HEK293 (cell line): ENCODE results near the gene LPCAT1.

Source experiments
- CTCF ChIA-PET: fragments of 350-600 bp; formaldehyde crosslinking; extraction: SDS; loops from one replicate; lab custom pipeline; 2021; ENCODE audit warnings: antibody characterized with exemption; lab: Yijun Ruan, JAX
- POLR2A ChIA-PET: fragments of 300-600 bp; formaldehyde crosslinking; extraction: SDS; loops from one replicate; lab custom pipeline; 2020; ENCODE audit warnings: antibody characterized with exemption, inconsistent platforms; lab: Yijun Ruan, JAX
- H3K27ac ChIP-seq: fragments of 200-500 bp; sonication (Bioruptor generic); 2 replicates; pipeline ENCODE4 v1.5.1; 2014; ENCODE audit warnings: low read depth, low read length, control low read depth, inconsistent platforms; ENCODE audit errors: extremely low read depth
- H3K36me3 ChIP-seq, 2 experiments: fragments of 200-500 bp in 1 of 2; sonication (Bioruptor generic) in 1 of 2; 1 replicate in 1 of 2; 2 replicates in 1 of 2; pipeline ENCODE4 v1.5.1; 2014 to 2017; ENCODE audit warnings: inconsistent platforms in 2 of 2, low read length in 2 of 2; ENCODE audit not compliant: control insufficient read depth in 2 of 2, insufficient read depth in 1 of 2
- H3K4me1 ChIP-seq: fragments of 200-500 bp; sonication (Bioruptor generic); 2 replicates; pipeline ENCODE4 v1.5.1; 2014; ENCODE audit warnings: mild to moderate bottlenecking, low read length, inconsistent platforms; ENCODE audit not compliant: control insufficient read depth, insufficient read depth
- H3K4me3 ChIP-seq: 2 replicates; pipeline ENCODE4 v1.5.1; 2011; ENCODE audit warnings: low read depth, mild to moderate bottlenecking, control low read depth, low read length, moderate library complexity
- H3K9me3 ChIP-seq: fragments of 200-500 bp; sonication (Bioruptor generic); 2 replicates; pipeline ENCODE4 v1.5.1; 2014; ENCODE audit warnings: low read depth, low read length, inconsistent platforms; ENCODE audit not compliant: control insufficient read depth, insufficient read depth
- GLIS1 ChIP-seq: fragments of 450-650 bp; formaldehyde crosslinking; IDR thresholded peaks from 2 replicates; pipeline ENCODE4 v1.5.1; 2016; ENCODE audit warnings: missing biosample characterization, missing genetic modification characterization
- WT1 ChIP-seq: fragments of 450-650 bp; formaldehyde crosslinking; IDR thresholded peaks from 2 replicates; pipeline ENCODE4 v1.5.1; 2016; ENCODE audit warnings: missing biosample characterization, missing genetic modification characterization
- ZBTB21 ChIP-seq: fragments of 450-650 bp; formaldehyde crosslinking; IDR thresholded peaks from 2 replicates; pipeline ENCODE4 v1.5.1; 2017; ENCODE audit warnings: missing biosample characterization, missing genetic modification characterization
- ZBTB8A ChIP-seq: fragments of 450-650 bp; formaldehyde crosslinking; IDR thresholded peaks from 2 replicates; pipeline ENCODE4 v1.5.1; 2016; ENCODE audit warnings: missing biosample characterization, missing genetic modification characterization
- ZFHX2 ChIP-seq: fragments of 450-650 bp; formaldehyde crosslinking; conservative IDR thresholded peaks from 2 replicates; pipeline ENCODE4 v1.5.1; 2016; ENCODE audit warnings: missing biosample characterization, missing genetic modification characterization
- ZNF148 ChIP-seq: fragments of 450-650 bp; formaldehyde crosslinking; IDR thresholded peaks from 2 replicates; pipeline ENCODE4 v1.5.0; 2017; ENCODE audit warnings: missing biosample characterization, missing genetic modification characterization, borderline replicate concordance
- ZNF16 ChIP-seq: fragments of 450-650 bp; formaldehyde crosslinking; IDR thresholded peaks from 2 replicates; pipeline ENCODE4 v1.5.1; 2016; ENCODE audit warnings: low read depth, missing biosample characterization, missing genetic modification characterization
- ZNF23 ChIP-seq: fragments of 450-650 bp; formaldehyde crosslinking; IDR thresholded peaks from 2 replicates; pipeline ENCODE4 v1.5.1; 2016; ENCODE audit warnings: missing biosample characterization, missing genetic modification characterization, borderline replicate concordance
- ZNF280D ChIP-seq: fragments of 450-650 bp; formaldehyde crosslinking; IDR thresholded peaks from 2 replicates; pipeline ENCODE4 v1.5.1; 2016; ENCODE audit warnings: missing biosample characterization, missing genetic modification characterization
- ZNF510 ChIP-seq: fragments of 450-650 bp; formaldehyde crosslinking; IDR thresholded peaks from 2 replicates; pipeline ENCODE4 v1.5.1; 2018; ENCODE audit warnings: mild to moderate bottlenecking, missing genetic modification characterization, missing biosample characterization; ENCODE audit not compliant: insufficient replicate concordance
- ZNF521 ChIP-seq: fragments of 450-650 bp; formaldehyde crosslinking; IDR thresholded peaks from 2 replicates; pipeline ENCODE4 v1.5.1; 2017; ENCODE audit warnings: missing biosample characterization, mild to moderate bottlenecking, missing genetic modification characterization
- ZNF580 ChIP-seq: fragments of 450-650 bp; formaldehyde crosslinking; IDR thresholded peaks from 2 replicates; pipeline ENCODE4 v1.5.1; 2016; ENCODE audit warnings: missing biosample characterization, missing genetic modification characterization
- ZNF701 ChIP-seq: fragments of 450-650 bp; formaldehyde crosslinking; IDR thresholded peaks from 2 replicates; pipeline ENCODE4 v1.5.1; 2016; ENCODE audit warnings: missing biosample characterization, missing genetic modification characterization
- ZNF776 ChIP-seq: fragments of 450-650 bp; formaldehyde crosslinking; IDR thresholded peaks from 2 replicates; pipeline ENCODE4 v1.5.0; 2017; ENCODE audit warnings: missing biosample characterization, missing genetic modification characterization, borderline replicate concordance
- ZNF837 ChIP-seq: fragments of 450-650 bp; formaldehyde crosslinking; IDR thresholded peaks from 2 replicates; pipeline ENCODE4 v1.5.1; 2016; ENCODE audit warnings: missing biosample characterization, missing genetic modification characterization
- ZNF843 ChIP-seq: fragments of 450-650 bp; formaldehyde crosslinking; IDR thresholded peaks from 2 replicates; pipeline ENCODE4 v1.5.1; 2016; ENCODE audit warnings: missing biosample characterization, missing genetic modification characterization
- ZSCAN4 ChIP-seq: fragments of 450-650 bp; formaldehyde crosslinking; IDR thresholded peaks from 2 replicates; pipeline ENCODE4 v1.5.1; 2017; ENCODE audit warnings: missing biosample characterization, missing genetic modification characterization

The LPCAT1 gene

GRCh38 chr5:1473746-1474145, 50.0 kb downstream of the LPCAT1 start:
- no peaks in the 10 kb centered on the region for H3K4me1 ChIP-seq
- H3K36me3 ChIP-seq: peaks cover 0 to 94% of the 10 kb centered on the region in 2 experiments; a peak in 2 of 3 replicates
- no peak overlapping the region for H3K27ac ChIP-seq
- POLR2A ChIA-PET: no interaction called here
- no peaks in the 10 kb centered on the region for H3K9me3 ChIP-seq
- no peak for TF ChIP-seq ZNF580 (tag by site-specific recombination)
- TF ChIP-seq ZNF16 (tag by site-specific recombination): no peak
- no peak for TF ChIP-seq ZNF776 (tag by site-specific recombination)
- TF ChIP-seq ZNF843 (tag by site-specific recombination): no peak
- TF ChIP-seq ZBTB8A: no peak
- no peak for TF ChIP-seq ZNF280D (tag by site-specific recombination)
- no peak for TF ChIP-seq ZNF701 (tag by site-specific recombination)
- TF ChIP-seq ZNF148 (tag by site-specific recombination): no peak
- no peak for TF ChIP-seq ZBTB21
- TF ChIP-seq ZNF837 (tag by site-specific recombination): no peak
- no peak for TF ChIP-seq GLIS1 (tag by site-specific recombination)
- no peak for TF ChIP-seq ZNF510
- no peak for TF ChIP-seq ZNF23 (tag by site-specific recombination)
- no peak for TF ChIP-seq ZNF521 (tag by site-specific recombination)
- TF ChIP-seq ZSCAN4 (tag by site-specific recombination): no peak
- CTCF ChIA-PET: interaction anchor here (2.0 kb wide), 1 partner anchor 171 kb away, joined by 12 read pairs; no protein-coding TSS in a partner anchor
- no peak overlapping the region for H3K4me3 ChIP-seq

- ChIA-PET CTCF (interaction anchor here (0.7 kb wide), 1 partner anchor 173 kb away, joined by 3 read pairs; no protein-coding TSS in a partner anchor), POLR2A (no interaction called here)
- H3K4me1 ChIP-seq: no peaks in the 10 kb centered on the region
- TF ChIP-seq ZFHX2 (tag by site-specific recombination) (0 out of 2 replicates have a peak, but pooled peaks have one; percentile 9), WT1 (no peak)
- no peaks in the 10 kb centered on the region for H3K9me3 ChIP-seq
- H3K27ac ChIP-seq: no peak overlapping the region
- no peak overlapping the region for H3K4me3 ChIP-seq
- peaks cover 0 to 94% of the 10 kb centered on the region in 2 experiments; a peak in 2 of 3 replicates for H3K36me3 ChIP-seq
These were observed 50.7 kb downstream of the LPCAT1 start for GRCh38 chr5:1472964-1473628.
